T-cell (primary cell): ENCODE measurements around the gene ZNF525. TPM values are rescaled to one million over a fixed set of nuclear protein-coding genes. Genes with fewer than 3 reads are reported as not detected.
"Not testable (repeated sequence)": the region's sequence is repeated elsewhere in the genome, so short reads cannot be mapped to it uniquely, and the experiment has no call there.

Source experiments
- ATAC-seq, 4 experiments: fragments of 200-7000 bp in 3 of 4; fragments of 150-1000 bp in 1 of 4; cut with Tn5 transposase; replicated peaks in 1 of 4; 1 replicate in 3 of 4; 2 replicates in 1 of 4; pipeline ENCODE4 v1.10.0; 2021; ENCODE audit warnings: moderate library complexity in 3 of 4, mild to moderate bottlenecking in 2 of 4, moderate number of reproducible peaks in 1 of 4
- CTCF ChIA-PET, 2 donors: fragments of 300-600 bp; sonication (Branson Sonifier 250); formaldehyde crosslinking; loops; one replicate each; lab custom pipeline; 2022; ENCODE audit warnings: antibody characterized with exemption in 2 of 2; lab: Charles Lee
- POLR2A ChIA-PET, 2 donors: fragments of 300-600 bp; sonication (Branson Sonifier 250); formaldehyde crosslinking; loops; one replicate each; lab custom pipeline; 2022; ENCODE audit warnings: antibody characterized with exemption in 2 of 2; lab: Charles Lee
- DNase-seq, 35 experiments: peaks; one replicate each; pipeline versions ENCODE4 v3.0.0 to v3.0.0-alpha.2; 2013 to 2023
- H3K27ac ChIP-seq: one replicate; pipeline ENCODE4 v1.5.1; 2013; ENCODE audit warnings: low read length
- H3K27me3 ChIP-seq, 2 experiments: replicated peaks in 1 of 2; 1 replicate in 1 of 2; 2 replicates in 1 of 2; pipeline versions ENCODE4 v1.6.1 to v1.7.0; 2013; ENCODE audit warnings: low read length in 1 of 2, mixed read lengths in 1 of 2; ENCODE audit not compliant: control insufficient read depth in 2 of 2, insufficient read depth in 2 of 2; ENCODE audit errors: extremely low read depth in 1 of 2
- H3K36me3 ChIP-seq, 2 donors: 1 replicate in 1 of 2; 2 replicates in 1 of 2; pipeline versions ENCODE4 v1.6.1 to v1.7.0; 2013; ENCODE audit warnings: low read length in 1 of 2; ENCODE audit not compliant: control insufficient read depth in 2 of 2, insufficient read depth in 1 of 2; ENCODE audit errors: extremely low read depth in 1 of 2
- H3K4me1 ChIP-seq, 2 experiments: 1 replicate in 1 of 2; 2 replicates in 1 of 2; pipeline versions ENCODE4 v1.6.1 to v1.7.0; 2013; ENCODE audit warnings: low read length in 2 of 2, mixed read lengths in 1 of 2; ENCODE audit not compliant: insufficient read depth in 2 of 2, control insufficient read depth in 1 of 2; ENCODE audit errors: extremely low read depth in 1 of 2
- H3K4me3 ChIP-seq, 2 donors: 1 replicate in 1 of 2; 2 replicates in 1 of 2; pipeline versions ENCODE4 v1.5.1 to v1.7.0; 2013; ENCODE audit warnings: mild to moderate bottlenecking in 2 of 2, low read length in 1 of 2, moderate library complexity in 1 of 2; ENCODE audit not compliant: control insufficient read depth in 1 of 2; ENCODE audit errors: extremely low read depth in 1 of 2
- H3K9me3 ChIP-seq: 2 replicates; pipeline ENCODE4 v1.7.0; 2013
- H3K27ac Mint-ChIP-seq, 2 donors: one replicate each; pipeline ENCODE4 v1.8.0; 2020 to 2021; ENCODE audit warnings: mild to moderate bottlenecking in 2 of 2, mixed read lengths in 2 of 2
- H3K27me3 Mint-ChIP-seq, 2 donors: one replicate each; pipeline ENCODE4 v1.8.0; 2021 to 2022; ENCODE audit warnings: mixed read lengths in 2 of 2
- H3K36me3 Mint-ChIP-seq: one replicate; pipeline ENCODE4 v1.8.0; 2021; ENCODE audit warnings: mixed read lengths
- H3K4me1 Mint-ChIP-seq, 3 donors: one replicate each; pipeline ENCODE4 v1.8.0; 2020 to 2022; ENCODE audit warnings: mixed read lengths in 3 of 3, mild to moderate bottlenecking in 1 of 3
- H3K4me3 Mint-ChIP-seq, 3 donors: one replicate each; pipeline ENCODE4 v1.8.0; 2020 to 2022; ENCODE audit warnings: mild to moderate bottlenecking in 3 of 3, mixed read lengths in 3 of 3, moderate library complexity in 3 of 3
- H3K9me3 Mint-ChIP-seq, 3 donors: one replicate each; pipeline ENCODE4 v1.8.0; 2020 to 2022; ENCODE audit warnings: mixed read lengths in 3 of 3
- WGBS: methylation state at CpG from one replicate; pipeline ENCODE4 v1.1.5; 2013; ENCODE audit warnings: missing lambda C conversion rate; ENCODE audit not compliant: insufficient coverage; 5-methylcytosine and 5-hydroxymethylcytosine counted together
- total RNA-seq, 35 experiments: library from RNA in 6 of 35; stranded (reverse) in 6 of 35; fragments of 120-200 nt in 1 of 35; gene quantifications; one replicate each; pipeline versions ENCODE4 v1.2.1 to v1.2.4 and lab custom pipeline; 2013 to 2026

The ZNF525 gene
- total RNA-seq, 5 donors from 2014 or later (not counting 1 experiment from before 2014, with no cell fraction given) = 20.1 to 27.0 (median 26.1) TPM

DNA sequence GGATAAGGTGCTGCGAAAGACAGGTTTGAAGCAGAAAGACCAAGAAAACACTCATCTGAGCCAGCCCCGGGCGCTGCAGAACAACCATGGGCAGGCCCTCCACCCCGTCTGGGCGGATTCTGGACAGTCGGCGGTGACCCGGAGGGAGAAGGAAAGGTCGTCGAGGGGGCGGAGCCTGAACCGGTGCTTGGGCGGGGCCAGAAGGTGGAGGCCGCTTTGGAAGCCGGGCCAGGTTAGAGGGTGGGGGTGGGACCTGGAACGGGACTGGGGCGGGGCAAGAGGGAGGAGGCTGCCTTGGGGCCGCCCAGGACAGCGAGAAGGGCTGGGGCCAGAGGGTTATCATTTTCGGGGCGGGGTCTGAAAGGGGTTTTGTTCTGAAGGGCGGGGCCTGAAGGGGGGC, 24.5 kb downstream of the ZNF525 start:
- H3K4me1 Mint-ChIP-seq = peaks cover 5 to 6% (median 6%) of the 10 kb centered on the region in 3 donors
- CTCF ChIA-PET = no interaction called here
- H3K4me3 Mint-ChIP-seq = no peak overlapping the region
- H3K36me3 ChIP-seq = no peaks in the 10 kb centered on the region
- no peak overlapping the region for H3K4me3 ChIP-seq
- H3K27me3 ChIP-seq = no peaks in the 10 kb centered on the region
- H3K36me3 Mint-ChIP-seq = peaks cover 31% of the 10 kb centered on the region
- no peak overlapping the region for H3K27ac ChIP-seq
- 58% methylated on average over 11 of the region's 22 CpGs for WGBS
- no peak overlapping the region for H3K27ac Mint-ChIP-seq
- POLR2A ChIA-PET = no interaction called here
- DNase-seq (no peak), ATAC-seq (no peak)
- H3K9me3 Mint-ChIP-seq = peaks cover 13 to 51% (median 43%) of the 10 kb centered on the region in 3 donors
- no peaks in the 10 kb centered on the region for H3K27me3 Mint-ChIP-seq
- peaks cover 7% of the 10 kb centered on the region for H3K9me3 ChIP-seq
- peaks cover 3 to 6% of the 10 kb centered on the region in 2 experiments for H3K4me1 ChIP-seq

DNA sequence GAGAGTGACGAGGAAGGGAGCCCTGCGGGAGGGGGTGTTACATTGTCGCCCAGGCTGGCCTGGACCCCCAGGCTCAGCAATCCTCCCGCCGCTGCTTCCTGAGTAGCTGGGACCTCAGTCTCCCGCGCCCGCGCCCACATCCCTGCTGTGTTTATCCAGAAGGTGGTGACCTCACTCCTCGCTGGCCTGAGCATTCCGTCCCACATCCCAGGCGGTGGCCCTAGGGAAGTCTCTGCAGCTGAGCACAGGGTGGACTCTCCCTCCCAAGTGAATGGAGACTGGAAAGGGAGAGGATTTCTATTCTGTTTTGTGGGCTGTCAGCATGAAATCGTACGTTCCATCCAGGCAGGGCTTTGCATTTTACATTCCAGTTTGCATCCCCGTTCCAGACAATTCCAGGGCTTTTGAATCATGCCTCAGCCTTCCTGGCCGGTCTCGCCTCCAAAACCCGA, 29.0 kb downstream of the ZNF525 start:
- Histone ChIP-seq H3K36me3 (peaks cover 0 to 14% of the 10 kb centered on the region in 2 donors), H3K4me3 (peak overlapping the region; percentile 56 to 79), H3K27ac (peak overlapping the region; percentile 15), H3K4me1 (peaks cover 3 to 15% of the 10 kb centered on the region in 2 experiments), H3K9me3 (no peaks in the 10 kb centered on the region), H3K27me3 (no peaks in the 10 kb centered on the region)
- CTCF ChIA-PET = no interaction called here
- Mint-ChIP-seq H3K9me3 (peaks cover 0 to 20% (median 12%) of the 10 kb centered on the region in 3 donors), H3K27me3 (no peaks in the 10 kb centered on the region), H3K36me3 (peaks cover 21% of the 10 kb centered on the region), H3K4me3 (peak overlapping the region; percentile 95 to 97 (median 96)), H3K27ac (peak overlapping the region; percentile 93 to 94), H3K4me1 (peaks cover 28 to 33% (median 31%) of the 10 kb centered on the region in 3 donors)
- 51% methylated on average over 11 of the region's 18 CpGs for WGBS
- DNase-seq (peak in 2 of 35 experiments; percentile 0 to 1), ATAC-seq (peak in 1 of 4 experiments; percentile 0)
- POLR2A ChIA-PET = no interaction called here

- Mint-ChIP-seq H3K36me3 (peaks cover 22% of the 10 kb centered on the region), H3K9me3 (peaks cover 0 to 18% (median 8%) of the 10 kb centered on the region in 3 donors), H3K4me3 (peak within 1 kb of the TSS; percentile 95 to 97 (median 96)), H3K27me3 (no peaks in the 10 kb centered on the region), H3K27ac (peak within 1 kb of the TSS; percentile 93 to 94), H3K4me1 (peaks cover 31 to 35% (median 33%) of the 10 kb centered on the region in 3 donors)
- under 1% methylated on average over 46 of the region's 58 CpGs for WGBS
- no peaks in the 10 kb centered on the region for H3K9me3 ChIP-seq
- DNase-seq (peak; percentile 87 to 99 (median 95)), ATAC-seq (peak; percentile 98 to 99 (median 98))
- ChIA-PET POLR2A (no interaction called here), CTCF (no interaction called here)
- peaks cover 0 to 21% of the 10 kb centered on the region in 2 donors for H3K36me3 ChIP-seq
- H3K4me1 ChIP-seq = peaks cover 3 to 15% of the 10 kb centered on the region in 2 experiments
- peak within 1 kb of the TSS; percentile 50 for H3K27ac ChIP-seq
- no peaks in the 10 kb centered on the region for H3K27me3 ChIP-seq
- peak within 1 kb of the TSS; percentile 79 to 92 for H3K4me3 ChIP-seq
Measured at GRCh38 chr19:53394974-53395839, 29.7 kb downstream of the ZNF525 start, which contains the start of gene ZNF765. TSS of gene ZNF765 (plus strand) at chr19:53395149. CDS start at chr19:53398016, 2,867 bp downstream.

GRCh38 chr19:53395840-53396524, 30.5 kb downstream of the ZNF525 start:
- H3K4me1 ChIP-seq = peaks cover 3 to 15% of the 10 kb centered on the region in 2 experiments
- H3K27me3 Mint-ChIP-seq, DNase-seq, H3K27me3 ChIP-seq, POLR2A ChIA-PET, H3K9me3 ChIP-seq, CTCF ChIA-PET, ATAC-seq: not testable (repeated sequence)
- Mint-ChIP-seq H3K9me3 (peaks cover 0 to 13% (median 1%) of the 10 kb centered on the region in 3 donors), H3K36me3 (peaks cover 29% of the 10 kb centered on the region), H3K4me1 (peaks cover 34 to 36% (median 34%) of the 10 kb centered on the region in 3 donors), H3K4me3 (peak overlapping the region; percentile 95 to 97 (median 96)), H3K27ac (peak overlapping the region; percentile 93 to 94)
- peak overlapping the region; percentile 50 for H3K27ac ChIP-seq
- peak overlapping the region; percentile 79 to 92 for H3K4me3 ChIP-seq
- H3K36me3 ChIP-seq = peaks cover 0 to 26% of the 10 kb centered on the region in 2 donors
- WGBS = 35% methylated on average over 6 of the region's 9 CpGs

DNA sequence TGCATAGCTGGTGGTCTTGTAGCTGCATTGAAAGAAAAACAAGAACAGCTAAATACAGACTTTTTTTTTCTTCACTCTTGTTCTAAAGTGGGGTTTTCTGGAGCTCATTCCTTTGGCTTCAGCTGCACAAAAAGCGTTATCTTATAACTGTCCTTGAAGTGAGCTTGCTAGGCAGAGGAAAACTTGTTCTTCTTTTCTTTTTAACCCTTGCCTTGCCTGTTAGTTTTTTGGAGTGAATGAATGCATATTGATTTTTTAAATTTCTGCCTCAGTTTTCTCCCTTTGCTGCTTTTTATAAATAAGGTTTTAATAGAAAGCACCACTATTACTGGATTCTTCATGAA, 31.0 kb downstream of the ZNF525 start:
- ChIA-PET CTCF (no interaction called here), POLR2A (no interaction called here)
- Histone ChIP-seq H3K4me3 (no peak overlapping the region), H3K36me3 (peaks cover 0 to 29% of the 10 kb centered on the region in 2 donors), H3K4me1 (peaks cover 3 to 15% of the 10 kb centered on the region in 2 experiments), H3K27ac (no peak overlapping the region), H3K27me3 (no peaks in the 10 kb centered on the region), H3K9me3 (no peaks in the 10 kb centered on the region)
- ATAC-seq (no peak), DNase-seq (no peak)
- no peak overlapping the region for H3K27ac Mint-ChIP-seq
- peaks cover 34 to 36% (median 34%) of the 10 kb centered on the region in 3 donors for H3K4me1 Mint-ChIP-seq
- no CpG with 5 or more reads among the region's 1 CpG for WGBS
- H3K27me3 Mint-ChIP-seq = no peaks in the 10 kb centered on the region
- peaks cover 0 to 8% (median under 1%) of the 10 kb centered on the region in 3 donors for H3K9me3 Mint-ChIP-seq
- H3K4me3 Mint-ChIP-seq = peak overlapping the region; percentile 95 to 97 (median 96)
- peaks cover 34% of the 10 kb centered on the region for H3K36me3 Mint-ChIP-seq

DNA sequence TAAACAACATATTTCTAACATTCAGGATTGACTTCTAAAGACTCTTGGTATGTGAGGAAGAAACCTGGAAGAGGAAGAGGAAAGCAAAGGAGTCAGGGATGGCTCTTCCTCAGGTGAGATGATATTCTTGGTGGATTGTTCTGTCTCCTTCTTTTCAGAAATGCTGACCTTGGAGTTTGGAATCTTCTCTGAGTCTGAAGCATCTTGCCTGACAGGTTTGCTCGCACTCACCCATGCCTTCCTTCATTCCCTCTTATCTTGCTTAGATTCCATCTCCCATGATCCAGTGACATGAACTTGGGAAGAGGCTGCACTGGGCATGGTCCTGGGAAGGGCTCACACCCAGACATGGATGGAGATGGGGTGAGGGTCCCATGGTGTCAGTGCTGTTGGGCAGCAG, 32.4 kb downstream of the ZNF525 start:
- Mint-ChIP-seq H3K4me1 (peaks cover 34 to 36% (median 34%) of the 10 kb centered on the region in 3 donors), H3K36me3 (peaks cover 48% of the 10 kb centered on the region), H3K9me3 (peaks cover 0 to 11% (median 3%) of the 10 kb centered on the region in 3 donors)
- H3K27ac Mint-ChIP-seq, H3K4me3 Mint-ChIP-seq, POLR2A ChIA-PET, H3K27me3 Mint-ChIP-seq, H3K27me3 ChIP-seq, CTCF ChIA-PET, H3K27ac ChIP-seq, H3K9me3 ChIP-seq, H3K4me3 ChIP-seq, ATAC-seq, DNase-seq: not testable (repeated sequence)
- Histone ChIP-seq H3K36me3 (peaks cover 10 to 42% of the 10 kb centered on the region in 2 donors), H3K4me1 (peaks cover 3 to 15% of the 10 kb centered on the region in 2 experiments)
- no CpG with 5 or more reads among the region's 1 CpG for WGBS
